GDM1 (cell line): Measurements from ENCODE around the gene LMAN1.

Experiments used
- DNase-seq: peaks from one replicate; lab custom pipeline; 2025; lab: John Stamatoyannopoulos, UW

LMAN1 gene

DNA sequence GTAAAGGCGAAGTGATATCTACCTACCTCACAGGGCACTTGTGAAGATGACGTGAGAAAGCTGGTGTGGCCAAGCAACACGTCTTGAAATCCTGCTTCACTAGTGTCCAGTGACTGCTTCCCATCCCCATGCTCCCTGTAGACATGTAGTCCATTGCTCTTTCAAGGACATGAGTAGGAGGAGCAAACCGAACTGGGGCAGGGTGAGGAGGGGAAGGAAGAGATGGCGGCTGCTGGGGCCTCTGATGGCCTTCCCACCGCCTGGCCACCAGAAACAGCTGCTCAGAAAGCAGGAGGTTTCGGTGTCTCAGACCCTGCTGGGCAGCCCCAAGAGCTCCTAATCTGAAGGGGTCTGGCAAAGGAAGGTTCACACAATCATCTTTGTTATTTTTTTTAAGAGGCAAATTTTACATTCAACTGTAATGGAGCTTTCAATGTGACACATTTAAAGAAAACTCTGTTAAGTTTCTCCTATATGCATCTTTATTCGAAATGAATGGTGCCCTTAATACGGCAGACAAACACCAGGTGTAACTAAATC, 55.3 kb downstream of the LMAN1 start:
- DNase-seq, result no peak

DNA sequence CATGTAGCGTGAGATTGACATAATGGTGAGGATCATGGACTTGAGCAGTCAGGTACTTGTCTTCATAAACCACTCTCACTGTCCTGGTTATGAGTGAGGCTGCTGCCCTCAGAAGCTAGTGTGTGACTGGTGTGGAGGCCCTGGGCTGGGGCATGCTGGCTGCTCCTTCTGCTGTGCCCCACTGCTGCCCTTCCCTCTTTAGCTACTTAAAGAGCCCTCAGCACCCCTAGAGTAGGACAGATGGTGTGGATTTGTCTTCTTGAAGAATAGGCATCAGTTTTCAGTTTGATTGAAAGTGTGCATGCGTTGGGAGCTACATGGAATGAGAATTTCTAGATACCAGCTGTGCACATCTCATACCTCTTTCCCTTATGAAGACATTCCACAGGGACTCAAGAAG, 56.1 kb downstream of the LMAN1 start:
- no peak for DNase-seq

DNA sequence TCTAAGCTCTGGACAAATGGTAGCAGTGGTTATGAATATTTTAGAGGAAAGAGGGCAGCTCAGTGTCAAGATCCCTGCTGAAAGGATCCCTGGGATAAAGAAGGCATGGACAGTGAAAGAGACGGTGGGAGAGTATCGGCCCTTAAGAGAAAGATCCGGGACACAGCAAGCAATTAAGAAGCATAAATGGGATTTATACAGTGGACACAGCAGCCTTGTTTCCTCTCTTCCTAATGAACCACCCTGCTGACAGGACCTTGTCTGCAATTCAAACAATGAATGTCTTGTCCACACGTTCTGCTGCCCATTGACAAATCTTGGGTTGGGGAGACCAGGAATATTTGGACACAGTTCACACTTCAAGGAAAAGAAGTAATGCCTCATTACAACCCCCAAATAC, 57.1 kb downstream of the LMAN1 start:
- no peak for DNase-seq

DNA sequence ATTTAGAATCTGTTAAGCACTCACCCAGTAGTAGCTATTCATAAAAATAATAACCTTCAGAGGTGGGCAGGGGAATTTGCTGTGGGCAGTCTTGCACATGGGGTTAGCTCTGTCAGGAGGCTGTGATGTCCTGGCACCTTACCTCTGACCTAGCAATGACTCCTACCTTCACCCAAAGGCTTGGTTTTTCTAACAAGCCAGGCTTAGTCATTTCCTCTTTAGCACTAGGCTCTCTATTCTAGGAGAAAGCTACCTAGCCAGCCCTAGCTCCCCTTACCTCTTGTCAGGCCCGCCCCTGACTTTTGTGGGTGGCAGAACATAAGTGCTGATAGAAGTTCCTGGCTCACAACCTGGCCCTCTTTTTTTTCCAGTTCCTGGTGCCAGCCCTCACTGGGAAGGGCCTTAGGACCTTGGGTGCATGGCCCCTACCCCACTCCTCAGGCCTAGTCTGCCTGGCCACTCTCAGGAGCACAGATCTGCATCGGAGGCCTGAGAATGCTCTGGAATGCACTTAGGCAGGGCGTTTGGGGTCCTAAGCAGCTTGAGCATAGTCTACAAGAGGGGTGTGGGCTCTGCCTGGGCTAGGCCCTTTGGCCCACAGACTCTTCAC, 58.3 kb downstream of the LMAN1 start:
- no peak for DNase-seq

DNA sequence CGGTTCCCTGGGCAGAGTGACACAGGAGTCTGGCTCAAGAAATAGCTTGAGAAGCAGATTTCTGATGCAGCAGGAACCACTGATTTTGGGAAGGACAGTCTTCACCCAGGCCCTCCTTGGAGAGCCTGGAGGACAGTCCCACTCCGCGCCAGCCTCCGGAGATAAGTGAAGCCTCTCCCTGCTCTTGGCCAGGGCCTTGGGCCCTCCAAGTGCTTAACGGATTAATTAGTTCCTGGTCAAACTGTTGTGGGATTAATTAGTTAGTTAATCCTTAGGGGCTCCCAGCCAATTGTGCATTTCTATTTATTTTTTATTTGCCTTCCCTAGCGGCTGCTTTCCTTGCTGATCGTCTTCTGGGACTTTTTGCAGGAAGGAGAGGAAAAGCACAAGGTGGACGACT, 60.2 kb downstream of the LMAN1 start:
- no peak for DNase-seq

DNA sequence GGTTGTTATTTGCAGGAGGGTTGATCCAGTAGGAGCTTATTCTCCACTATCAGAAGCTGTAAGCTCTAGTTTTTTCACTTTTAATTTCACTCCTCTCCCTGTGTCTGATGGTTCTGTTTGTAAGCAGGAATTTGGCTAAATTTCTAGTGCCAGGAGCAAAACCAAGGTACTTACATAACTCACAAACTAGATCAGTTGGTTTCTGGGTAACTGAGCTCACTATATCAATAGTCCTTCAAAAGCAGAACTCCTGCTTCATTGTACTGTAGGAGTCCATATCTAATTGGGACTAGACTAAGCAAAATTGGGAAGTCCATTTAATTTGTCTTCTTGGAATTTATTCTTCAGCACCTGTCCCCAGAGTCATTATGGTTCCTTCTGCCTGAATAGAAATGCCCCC, 65.7 kb downstream of the LMAN1 start:
- no peak for DNase-seq

DNA sequence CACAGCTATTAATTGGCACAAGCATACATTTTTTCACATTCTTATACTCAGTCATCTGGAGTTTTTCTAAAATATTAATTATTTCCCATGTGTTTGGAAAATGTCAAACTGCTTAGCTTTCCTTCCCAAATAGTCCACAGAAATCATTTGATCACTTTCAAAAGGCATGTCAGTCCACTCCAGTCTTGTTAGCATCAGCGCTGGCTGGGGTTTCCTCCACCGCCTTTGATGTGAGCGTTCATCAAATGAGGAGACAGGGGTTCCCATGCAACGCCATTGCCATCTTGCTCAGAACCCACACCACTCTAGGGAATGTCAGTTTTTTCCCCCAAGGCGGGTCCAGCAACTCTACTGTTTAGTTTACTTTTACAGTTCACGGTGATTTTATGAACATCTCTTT, 72.7 kb downstream of the LMAN1 start:
- no peak for DNase-seq

DNA sequence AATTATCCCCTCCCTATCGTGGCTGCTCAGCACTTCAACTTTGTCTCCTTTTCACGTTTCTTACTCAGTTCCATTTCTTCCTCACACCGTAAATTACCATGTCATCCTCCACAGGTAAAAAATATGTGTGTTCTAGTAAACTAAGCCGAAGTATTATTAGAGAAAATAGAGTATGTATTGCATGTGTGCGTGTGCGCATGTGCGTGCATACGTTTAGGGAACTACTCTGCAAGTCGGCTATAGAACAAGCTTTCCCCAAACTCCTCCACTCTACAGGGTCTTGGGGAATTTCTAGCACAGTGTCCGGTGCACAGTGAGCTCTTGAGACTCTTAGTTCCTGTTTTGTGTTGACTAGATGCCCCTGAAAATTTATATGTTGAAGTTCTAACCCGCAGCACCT, 76.7 kb downstream of the LMAN1 start:
- DNase-seq, result no peak

DNA sequence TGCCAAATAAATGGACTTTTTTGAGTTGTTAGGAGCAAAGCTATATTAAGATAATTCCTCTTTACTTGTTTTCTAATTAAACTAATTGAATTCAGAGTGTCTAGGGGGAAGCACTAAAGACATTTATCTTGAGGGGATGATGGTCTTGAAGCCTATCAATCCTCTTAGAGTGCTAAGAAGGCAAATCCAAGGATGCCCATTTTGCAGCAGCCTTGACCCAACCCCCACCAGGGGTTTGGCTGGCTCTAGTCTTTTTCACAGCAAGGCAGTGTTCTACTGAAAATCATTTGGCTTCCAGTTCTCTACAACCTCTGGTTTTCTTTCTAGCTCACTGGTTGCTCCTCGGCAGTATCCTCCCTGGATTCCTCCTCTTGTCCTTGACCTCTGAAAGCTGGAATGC, 79.3 kb downstream of the LMAN1 start:
- no peak for DNase-seq

DNA sequence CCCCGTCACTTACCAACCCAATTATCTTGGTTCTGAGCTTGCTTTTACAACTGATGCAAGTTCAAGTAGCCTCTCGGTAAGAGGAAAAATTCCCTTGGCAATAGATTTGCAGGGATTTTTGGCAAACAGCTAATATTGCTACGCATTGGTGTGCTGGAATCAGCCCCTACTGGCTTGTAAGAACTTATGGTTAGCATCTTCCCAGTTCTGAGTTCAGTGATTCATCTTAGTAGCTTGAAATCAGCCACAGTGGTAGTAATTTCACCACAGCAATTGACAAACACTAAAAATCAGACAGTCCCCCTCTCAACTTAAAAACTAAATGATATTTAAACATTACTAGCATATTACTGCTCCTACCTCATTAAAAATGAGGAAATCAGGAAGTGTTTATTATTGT, 79.9 kb downstream of the LMAN1 start:
- no peak for DNase-seq

DNA sequence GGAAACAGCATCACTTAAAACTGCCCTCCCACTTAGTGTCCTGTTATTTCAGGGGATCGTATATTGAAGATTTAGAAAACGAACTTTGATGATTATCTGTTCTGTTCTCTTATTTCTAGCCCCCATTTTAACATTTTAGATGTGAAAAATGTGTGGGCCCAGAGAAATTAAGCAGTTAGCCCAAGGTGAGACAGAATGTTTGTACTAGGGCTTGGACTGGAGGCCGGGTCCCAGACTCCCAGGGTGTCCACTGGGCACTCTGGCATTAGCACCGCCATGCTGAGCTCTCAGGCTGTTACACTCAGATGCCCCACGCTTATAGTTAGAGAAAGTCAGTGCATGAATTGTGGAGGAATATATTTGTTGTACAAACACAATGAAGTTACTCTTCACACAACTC, 80.3 kb downstream of the LMAN1 start:
- no peak for DNase-seq
